DOHH2 (cell line): ENCODE measurements around the gene UBXN6.

Experiments
- H3F3A ChIP-seq: fragments of 200-600 bp; sonication (generic), shearing (Covaris generic); 2 replicates; pipeline ENCODE4 v1.6.0; 2016; ENCODE audit warnings: antibody characterized with exemption, mild to moderate bottlenecking; ENCODE audit not compliant: control insufficient read depth, insufficient read depth
- H3K27ac ChIP-seq: fragments of 200-600 bp; sonication (generic); 2 replicates; pipeline ENCODE4 v1.5.1; 2014; ENCODE audit warnings: low read depth, mild to moderate bottlenecking, low read length, moderate library complexity
- H3K27me3 ChIP-seq: fragments of 200-600 bp; sonication (generic); 2 replicates; pipeline ENCODE4 v1.6.1; 2014; ENCODE audit warnings: mild to moderate bottlenecking, low read length, mixed read lengths; ENCODE audit not compliant: control insufficient read depth
- H3K36me3 ChIP-seq: fragments of 200-600 bp; sonication (generic); 2 replicates; pipeline ENCODE4 v1.6.1; 2014; ENCODE audit warnings: mild to moderate bottlenecking, low read length, moderate library complexity, mixed read lengths; ENCODE audit not compliant: control insufficient read depth
- H3K4me1 ChIP-seq: fragments of 200-600 bp; sonication (generic); 2 replicates; pipeline ENCODE4 v1.6.1; 2014; ENCODE audit warnings: mild to moderate bottlenecking, low read length, mixed read lengths; ENCODE audit not compliant: control insufficient read depth
- H3K4me2 ChIP-seq: fragments of 200-600 bp; sonication (generic); 2 replicates; pipeline ENCODE4 v1.6.0; 2014; ENCODE audit warnings: mild to moderate bottlenecking, low read length, moderate library complexity
- H3K4me3 ChIP-seq: fragments of 200-600 bp; sonication (generic); 2 replicates; pipeline ENCODE4 v1.5.1; 2014; ENCODE audit warnings: mild to moderate bottlenecking, low read length, mixed read lengths
- H3K79me2 ChIP-seq: fragments of 200-600 bp; sonication (generic); 2 replicates; pipeline ENCODE4 v1.6.1; 2014; ENCODE audit warnings: mild to moderate bottlenecking, low read length, mixed read lengths; ENCODE audit not compliant: control insufficient read depth
- H3K9me2 ChIP-seq: fragments of 200-600 bp; sonication (generic); replicated peaks from 2 replicates; pipeline ENCODE4 v1.6.1; 2014; ENCODE audit warnings: mild to moderate bottlenecking, low read length, mixed read lengths; ENCODE audit not compliant: control insufficient read depth
- H3K9me3 ChIP-seq: fragments of 200-600 bp; sonication (generic); 2 replicates; pipeline ENCODE4 v1.6.1; 2014; ENCODE audit warnings: antibody characterized with exemption, low read length, mixed read lengths; ENCODE audit not compliant: control insufficient read depth, insufficient read depth
- H4K20me1 ChIP-seq: fragments of 200-600 bp; sonication (generic); 2 replicates; pipeline ENCODE4 v1.6.0; 2014; ENCODE audit warnings: low read depth, mild to moderate bottlenecking, antibody characterized with exemption, low read length, moderate library complexity; ENCODE audit not compliant: control insufficient read depth, insufficient read depth
- CTCF ChIP-seq: fragments of 200-600 bp; sonication (generic); IDR thresholded peaks from one replicate; pipeline ENCODE4 v1.5.1; 2014; ENCODE audit warnings: antibody characterized with exemption, mild to moderate bottlenecking, low read depth, low read length; ENCODE audit not compliant: poor library complexity, severe bottlenecking
- EZH2phosphoT487 ChIP-seq: fragments of 200-600 bp; sonication (generic); IDR thresholded peaks from 2 replicates; pipeline ENCODE4 v1.6.1; 2017; ENCODE audit warnings: borderline replicate concordance, mild to moderate bottlenecking, antibody characterized with exemption, low read length, moderate library complexity, mixed read lengths

Gene UBXN6

GRCh38 chr19:4499318-4499717, 41.7 kb upstream of the UBXN6 start:
- Histone ChIP-seq H3K9me3 (no peaks in the 10 kb centered on the region), H3K27ac (no peak overlapping the region), H3K9me2 (no peaks in the 10 kb centered on the region), H3K4me3 (no peak overlapping the region), H3F3A (no peaks in the 10 kb centered on the region), H3K79me2 (no peaks in the 10 kb centered on the region), H3K27me3 (no peaks in the 10 kb centered on the region), H3K4me2 (no peak overlapping the region), H3K4me1 (no peaks in the 10 kb centered on the region), H4K20me1 (no peaks in the 10 kb centered on the region), H3K36me3 (peaks cover 20% of the 10 kb centered on the region; the same call in 1 of the 2 replicates)
- no peak for TF ChIP-seq EZH2phosphoT487
- TF ChIP-seq CTCF, result no peak

GRCh38 chr19:4498694-4499093, 41.1 kb upstream of the UBXN6 start:
- Histone ChIP-seq H3K4me3 (no peak overlapping the region), H3F3A (no peaks in the 10 kb centered on the region), H3K9me3 (no peaks in the 10 kb centered on the region), H3K36me3 (peaks cover 20% of the 10 kb centered on the region; the same call in 1 of the 2 replicates), H4K20me1 (no peaks in the 10 kb centered on the region), H3K27ac (no peak overlapping the region), H3K27me3 (no peaks in the 10 kb centered on the region), H3K79me2 (no peaks in the 10 kb centered on the region), H3K4me2 (no peak overlapping the region), H3K4me1 (no peaks in the 10 kb centered on the region), H3K9me2 (no peaks in the 10 kb centered on the region)
- TF ChIP-seq EZH2phosphoT487 (no peak), CTCF (no peak)

DNA sequence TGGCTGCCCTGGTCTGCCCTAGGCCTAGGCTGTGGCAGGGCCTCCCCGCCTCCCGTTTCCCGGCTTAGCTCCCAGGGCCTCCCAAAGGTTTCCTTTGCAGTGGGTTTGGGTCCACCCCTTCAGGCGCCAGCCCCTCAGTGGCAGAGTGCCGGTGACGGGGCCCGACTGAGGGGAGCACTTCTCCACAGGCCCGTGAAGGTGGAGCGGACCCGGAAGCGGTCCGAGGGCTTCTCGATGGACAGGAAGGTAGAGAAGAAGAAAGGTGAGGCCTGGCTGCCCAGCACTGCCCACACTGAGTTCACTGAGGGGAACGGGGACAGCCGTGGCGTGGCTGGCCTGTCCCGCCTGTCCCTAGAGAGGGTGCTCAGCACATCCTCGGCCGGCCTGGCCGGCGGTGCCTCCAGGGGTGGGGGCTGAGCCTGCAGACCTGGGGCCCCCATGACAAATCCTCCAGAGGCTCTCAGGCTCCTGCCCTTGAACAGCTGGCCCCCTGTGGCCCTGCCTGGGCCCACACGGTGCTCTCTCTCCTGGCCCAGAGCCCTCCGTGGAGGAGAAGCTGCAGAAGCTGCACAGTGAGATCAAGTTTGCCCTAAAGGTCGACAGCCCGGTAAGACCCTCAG, 40.3 kb upstream of the UBXN6 start:
- H3K9me3 ChIP-seq, result no peaks in the 10 kb centered on the region
- no peak overlapping the region for H3K4me3 ChIP-seq
- no peaks in the 10 kb centered on the region for H3K27me3 ChIP-seq
- TF ChIP-seq CTCF, result no peak
- no peak for TF ChIP-seq EZH2phosphoT487
- no peaks in the 10 kb centered on the region for H3F3A ChIP-seq
- H3K27ac ChIP-seq, result no peak overlapping the region
- H3K9me2 ChIP-seq, result no peaks in the 10 kb centered on the region
- no peaks in the 10 kb centered on the region for H3K4me1 ChIP-seq
- peaks cover 25% of the 10 kb centered on the region for H3K36me3 ChIP-seq
- no peak overlapping the region for H3K4me2 ChIP-seq
- H4K20me1 ChIP-seq, result no peaks in the 10 kb centered on the region
- H3K79me2 ChIP-seq, result no peaks in the 10 kb centered on the region
